ENCODE results near the gene FGF18. TPM values are rescaled to one million over a fixed set of nuclear protein-coding genes. Genes with fewer than 3 reads are reported as not detected.

Gene FGF18
- total and polyA plus RNA-seq, 2 of the 4 experiments (the other 2 are of a cell fraction), result 0.15 TPM; not detected in 1

DNA sequence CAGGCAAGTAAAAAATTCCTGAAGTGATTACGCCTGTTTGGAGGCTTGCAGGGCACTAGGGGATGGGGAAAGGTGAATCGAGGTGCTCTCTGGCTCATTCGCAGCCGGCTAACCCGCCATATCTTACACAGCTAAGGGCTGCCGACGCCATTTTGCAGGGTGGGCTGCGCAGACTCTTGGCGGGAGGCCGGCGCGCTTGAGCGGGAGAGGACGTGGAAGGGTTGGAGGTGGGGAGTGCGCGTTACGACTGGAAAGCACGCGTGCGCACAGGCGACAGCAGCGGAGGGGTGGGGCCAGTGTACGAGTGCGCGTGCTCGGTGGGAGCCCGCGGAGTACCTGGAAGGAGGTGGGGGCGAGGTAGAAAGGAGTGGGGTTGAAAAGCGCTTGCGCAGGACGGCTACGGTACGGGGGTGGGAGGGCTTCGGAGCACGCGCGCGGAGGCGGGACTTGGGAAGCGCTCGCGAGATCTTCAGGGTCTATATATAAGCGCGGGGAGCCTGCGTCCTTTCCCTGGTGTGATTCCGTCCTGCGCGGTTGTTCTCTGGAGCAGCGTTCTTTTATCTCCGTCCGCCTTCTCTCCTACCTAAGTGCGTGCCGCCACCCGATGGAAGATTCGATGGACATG, 32.0 kb upstream of the FGF18 start, which contains the start of gene NPM1:
Gene NPM1 (plus strand): TSS at position 505 of the 625 bp plus-strand sequence. CDS start 100 bp downstream, at position 605.
- Histone ChIP-seq H3K4me3 (ENCODE audit: insufficient read depth, low read depth, low read length) (peak within 1 kb of the TSS; percentile 63), H3K56ac (ENCODE audit: extremely low read depth, insufficient read depth, low read length) (peak within 1 kb of the TSS; percentile 99), H3K27ac (ENCODE audit: insufficient read depth, low read length) (peak within 1 kb of the TSS; percentile 90), H3K36me3 (ENCODE audit: control insufficient read depth, insufficient read depth, low read length) (peaks cover 12% of the 10 kb centered on the region), H2BK20ac (ENCODE audit: low read depth, low read length) (no peak within 1 kb of the TSS), H3K14ac (replicated peaks; ENCODE audit: low read depth, low read length) (peak within 1 kb of the TSS; percentile 100), H4K91ac (ENCODE audit: insufficient read depth, low read depth, low read length) (peak within 1 kb of the TSS; percentile 96), H3K23ac (ENCODE audit: low read depth, low read length) (peak within 1 kb of the TSS; percentile 99), H2AFZ (replicated peaks; ENCODE audit: low read length, poor library complexity) (peak within 1 kb of the TSS; percentile 95), H3K4me1 (ENCODE audit: control insufficient read depth, insufficient read depth, low read length) (no peaks in the 10 kb centered on the region; the same call in 1 of the 2 replicates), H2AK9ac (replicated peaks; ENCODE audit: low read depth, low read length, poor library complexity) (peak within 1 kb of the TSS; percentile 95), H2BK15ac (ENCODE audit: low read depth, low read length) (0 out of 3 replicates have a peak within 1 kb of the TSS, but pooled peaks have one; percentile 22), H3K79me1 (ENCODE audit: low read depth in 1 of 2, low read length in 2 of 2) (peaks cover 0 to 13% of the 10 kb centered on the region in 2 experiments; a peak in 2 of 4 replicates), H2BK120ac (ENCODE audit: low read depth, low read length) (peak within 1 kb of the TSS; percentile 71), H3K9ac (ENCODE audit: low read depth, low read length) (peak within 1 kb of the TSS; percentile 95), H2BK5ac (ENCODE audit: low read depth, low read length, poor library complexity, severe bottlenecking) (peak within 1 kb of the TSS; percentile 86), H4K5ac (ENCODE audit: low read depth, low read length) (peak within 1 kb of the TSS; percentile 83), H4K20me1 (ENCODE audit: insufficient read depth, low read length) (peaks cover 48% of the 10 kb centered on the region), H2AK5ac (ENCODE audit: low read depth, low read length) (peak within 1 kb of the TSS; percentile 89), H3K9me3 (ENCODE audit: control insufficient read depth, insufficient read depth, low read length) (no peaks in the 10 kb centered on the region), H3K27me3 (ENCODE audit: control insufficient read depth, insufficient read depth, low read length) (no peaks in the 10 kb centered on the region), H3K18ac (ENCODE audit: low read depth, low read length) (peak within 1 kb of the TSS; percentile 76), H3K4me2 (ENCODE audit: low read depth, low read length) (peak within 1 kb of the TSS; percentile 97), H3K4ac (ENCODE audit: low read depth, low read length) (peak within 1 kb of the TSS; percentile 98), H4K8ac (ENCODE audit: low read depth in 2 of 2, low read length in 2 of 2) (peak within 1 kb of the TSS; percentile 96 to 100), H3K9me1 (ENCODE audit: insufficient read depth, low read length) (peaks cover 5% of the 10 kb centered on the region; the same call in 1 of the 2 replicates)
- CTCF ChIA-PET, result no interaction called here
- DNase-seq, result peak; percentile 98
- dilution Hi-C loops (cut with HindIII; ENCODE audit: low sequenced_read_pairs, unreplicated experiment), result no loop called here
- intact Hi-C loops (cut with micrococcal nuclease), result no loop called here
- 1% methylated on average over 20 of the region's 56 CpGs; no CpG with 5 or more reads in 1 of the 2 experiments for WGBS, 2 experiments (ENCODE audit: extremely low coverage in 2 of 2, insufficient read length in 1 of 2)
- ATAC-seq (ENCODE audit: low read depth), result peak; percentile 92
- POLR2A ChIA-PET (ENCODE audit: unreplicated experiment), result interaction anchor here (0.7 kb wide), 1 partner anchor 20 kb away, joined by 3 read pairs; no protein-coding TSS in a partner anchor
- TF ChIP-seq USF2 (IDR thresholded peaks at IDR 0.05; ENCODE audit: low read depth, low read length) (peak; percentile 34; the same call in 1 of the 2 replicates), ELK1 (IDR thresholded peaks at IDR 0.05; ENCODE audit: borderline replicate concordance, low read depth, low read length) (no peak), POLR2A (IDR thresholded peaks at IDR 0.05; ENCODE audit: low read depth, low read length) (peak; percentile 99), BHLHE40 (IDR thresholded peaks at IDR 0.05; ENCODE audit: low read depth, low read length) (peak; percentile 53; the same call in 1 of the 2 replicates), MAZ (IDR thresholded peaks at IDR 0.05; ENCODE audit: borderline replicate concordance, low read depth, low read length) (peak; percentile 100), MAFK (IDR thresholded peaks at IDR 0.05; ENCODE audit: low read depth, low read length) (no peak), NFE2L2 (IDR thresholded peaks at IDR 0.05; ENCODE audit: low read depth, low read length) (peak; percentile 10; the same call in 1 of the 2 replicates), SMC3 (IDR thresholded peaks at IDR 0.05; ENCODE audit: low read depth, low read length) (no peak)
- no TSS peak for BruUV-seq (replicated peaks)
- in situ Hi-C loops (cut with MboI; ENCODE audit: low sequenced_read_pairs), result no loop called here
